Uterus (tissue), 2 donors: ENCODE data around the gene PHTF2.

ENCODE experiments used
- POLR2A ChIP-seq, 2 donors: fragments of 450-650 bp; IDR thresholded peaks; one replicate each; pipeline ENCODE4 v1.6.1; 2016; ENCODE audit warnings: antibody characterized with exemption in 2 of 2, mild to moderate bottlenecking in 1 of 2, moderate library complexity in 1 of 2
- TF ChIP-seq, protein P1 (sequence below), 4 experiments: fragments of 200-600 bp in 2 of 4; fragments of 450-650 bp in 2 of 4; sonication (generic) in 2 of 4; IDR thresholded peaks; one replicate each; pipeline ENCODE4 v1.5.1; 2016 to 2019; ENCODE audit warnings: antibody characterized with exemption in 4 of 4, mild to moderate bottlenecking in 2 of 4, moderate library complexity in 1 of 4

DNA sequence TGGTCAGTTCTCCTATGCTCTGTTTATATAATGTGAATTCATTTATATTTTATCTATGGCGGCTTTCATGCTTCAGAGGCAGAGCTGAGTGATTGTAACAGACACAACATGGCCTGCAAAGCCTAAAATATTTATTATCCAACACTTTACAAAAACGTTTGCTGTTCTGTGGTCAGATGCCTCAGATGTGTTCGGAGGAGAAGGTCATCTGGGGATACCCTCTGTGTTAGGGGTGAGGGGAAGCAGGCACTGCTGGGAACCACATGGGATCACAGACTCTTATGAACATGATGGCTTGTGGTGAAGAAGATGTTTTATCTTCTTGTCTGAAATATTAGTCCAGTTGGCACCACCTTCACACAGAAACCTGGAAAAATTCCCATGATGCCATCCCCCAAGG is 203.4 kb downstream of the PHTF2 start:
- TF ChIP-seq, protein P1, sequence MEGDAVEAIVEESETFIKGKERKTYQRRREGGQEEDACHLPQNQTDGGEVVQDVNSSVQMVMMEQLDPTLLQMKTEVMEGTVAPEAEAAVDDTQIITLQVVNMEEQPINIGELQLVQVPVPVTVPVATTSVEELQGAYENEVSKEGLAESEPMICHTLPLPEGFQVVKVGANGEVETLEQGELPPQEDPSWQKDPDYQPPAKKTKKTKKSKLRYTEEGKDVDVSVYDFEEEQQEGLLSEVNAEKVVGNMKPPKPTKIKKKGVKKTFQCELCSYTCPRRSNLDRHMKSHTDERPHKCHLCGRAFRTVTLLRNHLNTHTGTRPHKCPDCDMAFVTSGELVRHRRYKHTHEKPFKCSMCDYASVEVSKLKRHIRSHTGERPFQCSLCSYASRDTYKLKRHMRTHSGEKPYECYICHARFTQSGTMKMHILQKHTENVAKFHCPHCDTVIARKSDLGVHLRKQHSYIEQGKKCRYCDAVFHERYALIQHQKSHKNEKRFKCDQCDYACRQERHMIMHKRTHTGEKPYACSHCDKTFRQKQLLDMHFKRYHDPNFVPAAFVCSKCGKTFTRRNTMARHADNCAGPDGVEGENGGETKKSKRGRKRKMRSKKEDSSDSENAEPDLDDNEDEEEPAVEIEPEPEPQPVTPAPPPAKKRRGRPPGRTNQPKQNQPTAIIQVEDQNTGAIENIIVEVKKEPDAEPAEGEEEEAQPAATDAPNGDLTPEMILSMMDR (IDR thresholded peaks at IDR 0.05): no peak
- no peak for TF ChIP-seq POLR2A (IDR thresholded peaks at IDR 0.05)
